H9 (cell line): ENCODE results near the gene BMERB1. TPM values are rescaled to one million over a fixed set of nuclear protein-coding genes. Genes with fewer than 3 reads are reported as not detected.

Experiments used
- DNase-seq: peaks from one replicate; pipeline ENCODE4 v3.0.0-alpha.2; 2017
- H2AFZ ChIP-seq: one replicate; pipeline ENCODE4 v1.6.1; 2013; ENCODE audit warnings: mild to moderate bottlenecking, low read length, control low read depth, moderate library complexity
- H2AK5ac ChIP-seq: 2 replicates; pipeline ENCODE4 v1.6.1; 2013; ENCODE audit warnings: low read length, control low read depth, mixed read lengths; ENCODE audit not compliant: insufficient read length
- H2BK120ac ChIP-seq: one replicate; pipeline ENCODE4 v1.6.1; 2013; ENCODE audit warnings: low read depth, mild to moderate bottlenecking, low read length, control low read depth, inconsistent platforms; ENCODE audit not compliant: poor library complexity, severe bottlenecking
- H2BK12ac ChIP-seq: 2 replicates; pipeline ENCODE4 v1.6.1; 2013; ENCODE audit warnings: low read length, control low read depth, mixed read lengths, low read depth; ENCODE audit not compliant: insufficient read length
- H2BK15ac ChIP-seq: 2 replicates; pipeline ENCODE4 v1.6.1; 2013; ENCODE audit warnings: low read depth, low read length, control low read depth
- H2BK20ac ChIP-seq: one replicate; pipeline ENCODE4 v1.6.1; 2013; ENCODE audit warnings: low read depth, mild to moderate bottlenecking, low read length, control low read depth, inconsistent platforms; ENCODE audit not compliant: poor library complexity, severe bottlenecking
- H2BK5ac ChIP-seq: 2 replicates; pipeline ENCODE4 v1.6.1; 2013; ENCODE audit warnings: low read length, control low read depth, mixed read lengths; ENCODE audit not compliant: insufficient read length
- H3K14ac ChIP-seq: 2 replicates; pipeline ENCODE4 v1.6.1; 2013; ENCODE audit warnings: low read length, control low read depth; ENCODE audit not compliant: insufficient read depth
- H3K18ac ChIP-seq: 2 replicates; pipeline ENCODE4 v1.6.1; 2013; ENCODE audit warnings: low read depth, mild to moderate bottlenecking, mixed read lengths, low read length, control low read depth; ENCODE audit not compliant: insufficient read length
- H3K23ac ChIP-seq: 2 replicates; pipeline ENCODE4 v1.6.1; 2013; ENCODE audit warnings: low read length, control low read depth, mixed read lengths, low read depth; ENCODE audit not compliant: insufficient read length
- H3K23me2 ChIP-seq: 2 replicates; pipeline ENCODE4 v1.6.1; 2013; ENCODE audit warnings: low read depth, mild to moderate bottlenecking, mixed read lengths, low read length, control low read depth; ENCODE audit not compliant: insufficient read length, poor library complexity, severe bottlenecking
- H3K27ac ChIP-seq: 2 replicates; pipeline ENCODE4 v1.5.1; 2013; ENCODE audit warnings: low read length, control low read depth, mixed read lengths, low read depth; ENCODE audit not compliant: insufficient read length
- H3K27me3 ChIP-seq: 2 replicates; pipeline ENCODE4 v1.6.1; 2013; ENCODE audit warnings: low read length, control low read depth, inconsistent platforms; ENCODE audit not compliant: insufficient read depth
- H3K4ac ChIP-seq: 2 replicates; pipeline ENCODE4 v1.6.1; 2013; ENCODE audit warnings: low read depth, mild to moderate bottlenecking, control low read depth, inconsistent platforms, low read length, moderate library complexity
- H3K4me1 ChIP-seq: 2 replicates; pipeline ENCODE4 v1.6.1; 2013; ENCODE audit warnings: low read length, control low read depth, inconsistent platforms; ENCODE audit not compliant: insufficient read depth
- H3K4me2 ChIP-seq: 2 replicates; pipeline ENCODE4 v1.6.1; 2013; ENCODE audit warnings: low read length, control low read depth, mixed read lengths; ENCODE audit not compliant: insufficient read length, insufficient read depth
- H3K56ac ChIP-seq: 2 replicates; pipeline ENCODE4 v1.6.1; 2013; ENCODE audit warnings: low read depth, mild to moderate bottlenecking, mixed read lengths, low read length, control low read depth; ENCODE audit not compliant: insufficient read length
- H3K79me1 ChIP-seq: 2 replicates; pipeline ENCODE4 v1.6.1; 2013; ENCODE audit warnings: low read depth, mild to moderate bottlenecking, moderate library complexity, low read length, control low read depth, inconsistent platforms; ENCODE audit not compliant: insufficient read depth, poor library complexity, severe bottlenecking
- H3K79me2 ChIP-seq: 2 replicates; pipeline ENCODE4 v1.6.1; 2013; ENCODE audit warnings: low read length, control low read depth, inconsistent platforms; ENCODE audit not compliant: insufficient read depth
- H3K9ac ChIP-seq: 2 replicates; pipeline ENCODE4 v1.6.1; 2013; ENCODE audit warnings: low read length, control low read depth, mixed read lengths; ENCODE audit not compliant: insufficient read length; ENCODE audit errors: extremely low read depth
- H3K9me3 ChIP-seq: one replicate; pipeline ENCODE4 v1.6.1; 2013; ENCODE audit warnings: low read depth, low read length, inconsistent platforms; ENCODE audit not compliant: control insufficient read depth
- H3T11ph ChIP-seq: one replicate; pipeline ENCODE4 v1.6.1; 2013; ENCODE audit warnings: mild to moderate bottlenecking, low read length, control low read depth, inconsistent platforms
- H4K20me1 ChIP-seq: one replicate; pipeline ENCODE4 v1.6.1; 2013; ENCODE audit not compliant: control insufficient read depth, insufficient read length, insufficient read depth
- H4K5ac ChIP-seq: 2 replicates; pipeline ENCODE4 v1.6.1; 2013; ENCODE audit warnings: low read depth, mild to moderate bottlenecking, mixed read lengths, low read length, control low read depth; ENCODE audit not compliant: insufficient read length
- H4K8ac ChIP-seq: replicated peaks from 2 replicates; pipeline ENCODE4 v1.6.1; 2013; ENCODE audit warnings: low read length, control low read depth, mixed read lengths, low read depth; ENCODE audit not compliant: insufficient read length
- H4K91ac ChIP-seq: 2 replicates; pipeline ENCODE4 v1.6.1; 2013; ENCODE audit warnings: low read depth, mild to moderate bottlenecking, moderate library complexity, mixed read lengths, low read length, control low read depth; ENCODE audit not compliant: insufficient read length
- H3K27ac Mint-ChIP-seq, 3 experiments: 2 replicates in 2 of 3; 3 replicates in 1 of 3; pipeline ENCODE4 v1.8.0; 2020 to 2021; ENCODE audit warnings: mixed read lengths in 3 of 3, mild to moderate bottlenecking in 1 of 3, moderate library complexity in 1 of 3
- H3K27me3 Mint-ChIP-seq: 2 replicates; pipeline ENCODE4 v1.8.0; 2021; ENCODE audit warnings: low read depth, mild to moderate bottlenecking, moderate library complexity, mixed read lengths
- H3K36me3 Mint-ChIP-seq, 3 experiments: 2 replicates in 2 of 3; 3 replicates in 1 of 3; pipeline ENCODE4 v1.8.0; 2020 to 2021; ENCODE audit warnings: low read depth in 3 of 3, mixed read lengths in 3 of 3; ENCODE audit not compliant: insufficient read depth in 1 of 3
- H3K4me1 Mint-ChIP-seq, 2 experiments: 2 replicates each; pipeline ENCODE4 v1.8.0; 2020; ENCODE audit warnings: mixed read lengths in 2 of 2
- H3K4me3 Mint-ChIP-seq, 2 experiments: 2 replicates in 1 of 2; 3 replicates in 1 of 2; pipeline ENCODE4 v1.8.0; 2020 to 2021; ENCODE audit warnings: mild to moderate bottlenecking in 2 of 2, mixed read lengths in 2 of 2, moderate library complexity in 1 of 2
- H3K9me3 Mint-ChIP-seq, 2 experiments: 2 replicates in 1 of 2; 3 replicates in 1 of 2; pipeline ENCODE4 v1.8.0; 2020; ENCODE audit warnings: mild to moderate bottlenecking in 2 of 2, mixed read lengths in 2 of 2, moderate library complexity in 1 of 2
- CTCF ChIP-seq: fragments of 200-600 bp; sonication (generic); conservative IDR thresholded peaks from 3 replicates; pipeline ENCODE4 v1.8.0; 2021; ENCODE audit warnings: antibody characterized with exemption, mild to moderate bottlenecking
- WGBS: extraction: QIAGEN DNeasy Blood & Tissue Kit; methylation state at CpG from one replicate; pipeline ENCODE4 v1.1.7; 2013; ENCODE audit warnings: missing lambda C conversion rate, low lambda C conversion rate, mixed read lengths; ENCODE audit not compliant: insufficient read length; ENCODE audit errors: extremely low coverage; 5-methylcytosine and 5-hydroxymethylcytosine counted together
- total RNA-seq: library from RNA; stranded (reverse); gene quantifications from 2 replicates; pipeline ENCODE4 v1.2.1, GENCODE V29; 2021

The BMERB1 gene
- total RNA-seq, 1 experiment from 2014 or later, result 19.5 TPM

DNA sequence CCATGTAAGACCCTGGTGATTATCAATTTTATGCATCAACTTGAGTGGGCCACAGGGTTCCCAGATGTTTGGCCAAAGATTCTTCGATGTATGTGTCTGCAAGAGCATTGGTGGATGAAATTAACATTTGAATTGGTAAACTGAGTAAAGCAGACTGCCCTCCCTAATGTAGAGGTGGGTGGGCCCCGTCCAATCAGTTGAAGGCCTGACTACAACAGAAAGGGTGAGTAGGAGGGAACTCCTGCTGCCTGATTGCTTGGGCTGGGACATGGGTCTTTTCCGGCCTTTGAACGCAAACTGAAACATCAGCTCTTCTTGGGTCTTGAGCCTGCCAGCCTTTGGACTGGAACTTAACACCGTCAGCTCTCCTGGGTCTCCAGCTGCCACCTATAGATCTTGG, 90.6 kb downstream of the BMERB1 start:
- Histone ChIP-seq H2AK5ac (no peak overlapping the region), H3K4ac (no peak overlapping the region), H2BK20ac (no peak overlapping the region), H3K27ac (no peak overlapping the region), H3K4me2 (no peak overlapping the region), H3K18ac (no peak overlapping the region), H4K8ac (no peak overlapping the region), H2BK15ac (no peak overlapping the region), H3K27me3 (no peaks in the 10 kb centered on the region), H4K91ac (no peak overlapping the region), H3K14ac (no peak overlapping the region), H3K4me1 (no peaks in the 10 kb centered on the region), H4K5ac (no peak overlapping the region), H3K79me2 (no peaks in the 10 kb centered on the region), H3K9ac (no peak overlapping the region), H2BK12ac (no peak overlapping the region), H3K23ac (no peak overlapping the region), H3K23me2 (no peaks in the 10 kb centered on the region), H3T11ph (no peak overlapping the region), H2BK5ac (no peak overlapping the region), H2AFZ (no peak overlapping the region), H3K9me3 (no peaks in the 10 kb centered on the region), H4K20me1 (no peaks in the 10 kb centered on the region), H3K79me1 (no peaks in the 10 kb centered on the region), H3K56ac (no peak overlapping the region), H2BK120ac (no peak overlapping the region)
- Mint-ChIP-seq H3K4me1 (peaks cover 0 to 5% of the 10 kb centered on the region in 2 experiments; a peak in 1 of 4 replicates), H3K4me3 (no peak overlapping the region), H3K36me3 (peaks cover 0 to 4% (median 0%) of the 10 kb centered on the region in 3 experiments; a peak in 3 of 7 replicates), H3K27ac (no peak overlapping the region), H3K9me3 (no peaks in the 10 kb centered on the region), H3K27me3 (no peaks in the 10 kb centered on the region)
- WGBS, result no CpG with 5 or more reads among the region's 5 CpGs
- no peak for DNase-seq
- no peak for TF ChIP-seq CTCF
